ENCODE data around the gene PALLD.

Gene PALLD

GRCh38 chr4:168588916-168589531 is 92.2 kb downstream of the PALLD start:
- DNase-seq (ENCODE audit: low read depth, low spot score): no peak

GRCh38 chr4:168592676-168593075 is 95.8 kb downstream of the PALLD start:
- no peak for DNase-seq (ENCODE audit: low read depth, low spot score)

- no peak for DNase-seq (ENCODE audit: low read depth, low spot score)
Measured at GRCh38 chr4:168593399-168593798, 96.5 kb downstream of the PALLD start.

- no peak for DNase-seq (ENCODE audit: low read depth, low spot score)
Measured at GRCh38 chr4:168594121-168594520, 97.3 kb downstream of the PALLD start.

- DNase-seq (ENCODE audit: low read depth, low spot score): no peak
Measured at GRCh38 chr4:168598191-168598590, 101.3 kb downstream of the PALLD start.

GRCh38 chr4:168600796-168601583 is 104.1 kb downstream of the PALLD start:
- no peak for DNase-seq (ENCODE audit: low read depth, low spot score)

- no peak for DNase-seq (ENCODE audit: low read depth, low spot score)
Measured at GRCh38 chr4:168601899-168602298, 105.0 kb downstream of the PALLD start.

GRCh38 chr4:168604496-168605373 is 107.9 kb downstream of the PALLD start:
- DNase-seq (ENCODE audit: low read depth, low spot score): no peak

- DNase-seq (ENCODE audit: low read depth, low spot score): no peak
Measured at GRCh38 chr4:168605411-168605810, 108.6 kb downstream of the PALLD start.

- DNase-seq (ENCODE audit: low read depth, low spot score): no peak
Measured at GRCh38 chr4:168607215-168607614, 110.4 kb downstream of the PALLD start.

- DNase-seq (ENCODE audit: low read depth, low spot score): no peak
Measured at GRCh38 chr4:168608771-168609170, 111.9 kb downstream of the PALLD start.

GRCh38 chr4:168609369-168609768 is 112.5 kb downstream of the PALLD start:
- DNase-seq (ENCODE audit: low read depth, low spot score): no peak

- no peak for DNase-seq (ENCODE audit: low read depth, low spot score)
Measured at GRCh38 chr4:168610911-168611530, 114.2 kb downstream of the PALLD start.

GRCh38 chr4:168612450-168613135 is 115.7 kb downstream of the PALLD start:
- DNase-seq (ENCODE audit: low read depth, low spot score): no peak

GRCh38 chr4:168613869-168614268 is 117.0 kb downstream of the PALLD start:
- DNase-seq (ENCODE audit: low read depth, low spot score): no peak

GRCh38 chr4:168614281-168615057 is 117.6 kb downstream of the PALLD start:
- no peak for DNase-seq (ENCODE audit: low read depth, low spot score)

GRCh38 chr4:168615294-168616065 is 118.6 kb downstream of the PALLD start:
- DNase-seq (ENCODE audit: low read depth, low spot score): no peak

GRCh38 chr4:168618577-168619265 is 121.9 kb downstream of the PALLD start:
- DNase-seq (ENCODE audit: low read depth, low spot score): no peak

- DNase-seq (ENCODE audit: low read depth, low spot score): no peak
Measured at GRCh38 chr4:168619266-168619631, 122.4 kb downstream of the PALLD start.

All from activated naive CD8-positive, alpha-beta T cell treated with anti-CD3 and anti-CD28 coated beads, Interleukin-2, amount 50 U/mL, for 16 hours (primary cell).